GM21381 (cell line): Measurements from ENCODE around the gene UPB1.

ENCODE experiments used
- ATAC-seq: cut with Tn5 transposase; IDR thresholded peaks from one replicate; pipeline ENCODE4 v1.9.1; 2021; ENCODE audit warnings: mild to moderate bottlenecking, moderate library complexity; ENCODE audit not compliant: unreplicated experiment

The UPB1 gene

DNA sequence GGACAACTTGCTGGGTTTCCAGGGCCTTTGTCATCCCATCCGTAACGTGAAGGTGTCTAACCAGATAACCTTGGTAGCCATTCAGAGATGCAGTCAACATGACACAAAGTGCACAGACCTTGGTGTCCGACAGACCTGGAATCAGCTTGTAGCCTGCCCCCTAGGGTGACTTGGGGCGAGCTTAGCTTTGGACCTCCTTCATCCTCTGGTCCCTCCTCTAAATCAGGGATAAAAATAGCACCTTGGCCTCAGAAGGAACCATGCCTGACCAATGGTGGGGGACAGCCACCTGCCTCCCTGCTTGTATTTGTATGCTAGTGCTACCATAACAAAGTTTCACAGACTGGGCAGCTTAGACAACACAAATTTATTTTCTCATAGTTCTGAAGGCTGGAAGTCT lies 64.3 kb downstream of the UPB1 start:
- no peak for ATAC-seq

- ATAC-seq = no peak
Observed at GRCh38 chr22:24563246-24563645, 68.1 kb downstream of the UPB1 start.

GRCh38 chr22:24564376-24565058 lies 69.4 kb downstream of the UPB1 start:
- no peak for ATAC-seq

GRCh38 chr22:24565077-24565476 lies 69.9 kb downstream of the UPB1 start:
- no peak for ATAC-seq

GRCh38 chr22:24566899-24567511 lies 71.9 kb downstream of the UPB1 start:
- no peak for ATAC-seq

GRCh38 chr22:24567668-24568067 lies 72.5 kb downstream of the UPB1 start:
- no peak for ATAC-seq

- no peak for ATAC-seq
Observed at GRCh38 chr22:24571266-24571665, 76.1 kb downstream of the UPB1 start.

GRCh38 chr22:24576778-24577177 lies 81.6 kb downstream of the UPB1 start:
- no peak for ATAC-seq
